Measurements from ENCODE around the gene EPB41L2. TPM values are rescaled to one million over a fixed set of nuclear protein-coding genes. Genes with fewer than 3 reads are reported as not detected.

Gene EPB41L2
- polyA plus RNA-seq, 3 donors: 10.1 to 127 (median 75.7) TPM

- H3K27ac ChIP-seq (ENCODE audit: low read depth, low read length): no peak overlapping the region
- 92 to 96% (median 95%) methylated on average over 4 of the region's 4 CpGs for WGBS, 3 donors
Observed at GRCh38 chr6:131065112-131065823, 2.2 kb upstream of the EPB41L2 start.

- no peak overlapping the region for H3K27ac ChIP-seq (ENCODE audit: low read depth, low read length)
- WGBS, 3 donors: 23 to 47% (median 34%) methylated on average over 8 of the region's 8 CpGs
Observed at GRCh38 chr6:131063764-131064272, 773 bp upstream of the EPB41L2 start.

GRCh38 chr6:131062241-131063027, 611 bp downstream of the EPB41L2 start:
- 0 to 1% (median 0%) methylated on average over 64 to 83 of the region's 84 CpGs for WGBS, 3 donors
- peak overlapping the region; percentile 65 for H3K27ac ChIP-seq (ENCODE audit: low read depth, low read length)

- H3K27ac ChIP-seq (ENCODE audit: low read depth, low read length): no peak overlapping the region
- 7 to 33% (median 12%) methylated on average over 10 of the region's 10 CpGs for WGBS, 3 donors
Observed at GRCh38 chr6:131061751-131062119, 1.3 kb downstream of the EPB41L2 start.

- no peak overlapping the region for H3K27ac ChIP-seq (ENCODE audit: low read depth, low read length)
- WGBS, 3 donors: 39 to 52% (median 50%) methylated on average over 9 of the region's 9 CpGs
Observed at GRCh38 chr6:131061041-131061750, 1.8 kb downstream of the EPB41L2 start.

GRCh38 chr6:131060311-131060710, 2.7 kb downstream of the EPB41L2 start:
- 59 to 72% (median 67%) methylated on average over 3 of the region's 3 CpGs for WGBS, 3 donors
- no peak overlapping the region for H3K27ac ChIP-seq (ENCODE audit: low read depth, low read length)

- no peak overlapping the region for H3K27ac ChIP-seq (ENCODE audit: low read depth, low read length)
- 70 to 81% (median 80%) methylated on average over 4 of the region's 4 CpGs for WGBS, 3 donors
Observed at GRCh38 chr6:131059486-131059885, 3.6 kb downstream of the EPB41L2 start.

- WGBS, 3 donors: 78 to 97% (median 94%) methylated on average over 1 of the region's 1 CpG
- H3K27ac ChIP-seq (ENCODE audit: low read depth, low read length): no peak overlapping the region
Observed at GRCh38 chr6:131058236-131058635, 4.8 kb downstream of the EPB41L2 start.

GRCh38 chr6:131054392-131055250, 8.4 kb downstream of the EPB41L2 start:
- WGBS, 3 donors: 95 to 97% (median 96%) methylated on average over 6 of the region's 6 CpGs
- no peak overlapping the region for H3K27ac ChIP-seq (ENCODE audit: low read depth, low read length)

GRCh38 chr6:131053546-131054240, 9.4 kb downstream of the EPB41L2 start:
- no peak overlapping the region for H3K27ac ChIP-seq (ENCODE audit: low read depth, low read length)
- 97 to 98% (median 97%) methylated on average over 11 of the region's 11 CpGs for WGBS, 3 donors

GRCh38 chr6:131052181-131052580, 10.9 kb downstream of the EPB41L2 start:
- WGBS, 3 donors: 81 to 90% (median 86%) methylated on average over 4 of the region's 4 CpGs
- H3K27ac ChIP-seq (ENCODE audit: low read depth, low read length): no peak overlapping the region

GRCh38 chr6:131051341-131051740, 11.7 kb downstream of the EPB41L2 start:
- WGBS, 3 donors: 87 to 96% (median 92%) methylated on average over 1 of the region's 1 CpG

GRCh38 chr6:131049608-131050007, 13.4 kb downstream of the EPB41L2 start:
- WGBS, 3 donors: 78 to 87% (median 82%) methylated on average over 3 of the region's 3 CpGs
- H3K27ac ChIP-seq (ENCODE audit: low read depth, low read length): no peak overlapping the region

More at GRCh38 chr6:131051341-131051740, 11.7 kb downstream of the EPB41L2 start:
- no peak overlapping the region for H3K27ac ChIP-seq (ENCODE audit: low read depth, low read length)

GRCh38 chr6:131048933-131049515, 14.0 kb downstream of the EPB41L2 start:
- H3K27ac ChIP-seq (ENCODE audit: low read depth, low read length): no peak overlapping the region
- WGBS, 3 donors: 79 to 89% (median 81%) methylated on average over 4 of the region's 4 CpGs

- no peak overlapping the region for H3K27ac ChIP-seq (ENCODE audit: low read depth, low read length)
- WGBS, 3 donors: 78 to 88% (median 85%) methylated on average over 5 of the region's 5 CpGs
Observed at GRCh38 chr6:131048459-131048858, 14.6 kb downstream of the EPB41L2 start.

GRCh38 chr6:131045139-131045538, 17.9 kb downstream of the EPB41L2 start:
- no peak overlapping the region for H3K27ac ChIP-seq (ENCODE audit: low read depth, low read length)
- WGBS, 3 donors: 79 to 93% (median 90%) methylated on average over 2 of the region's 2 CpGs

- WGBS, 3 donors: 72 to 84% (median 82%) methylated on average over 4 of the region's 4 CpGs
- H3K27ac ChIP-seq (ENCODE audit: low read depth, low read length): no peak overlapping the region
Observed at GRCh38 chr6:131043902-131044447, 19.1 kb downstream of the EPB41L2 start.
